ENCODE measurements around the gene TRIM69.
"Not testable (repeated sequence)": the region's sequence is repeated elsewhere in the genome, so short reads cannot be mapped to it uniquely, and the experiment has no call there.

Gene TRIM69

GRCh38 chr15:44726568-44727484, 9.5 kb upstream of the TRIM69 start:
- peaks cover 7% of the 10 kb centered on the region for H3K36me3 ChIP-seq (ENCODE audit: control insufficient read depth, low read length)
- peaks cover 17% of the 10 kb centered on the region for H3K79me2 ChIP-seq (ENCODE audit: control insufficient read depth, low read length)
- no peaks in the 10 kb centered on the region for H3K9me2 ChIP-seq (replicated peaks; ENCODE audit: control insufficient read depth, low read length)
- H3K4me2 ChIP-seq (ENCODE audit: low read length): peak overlapping the region; percentile 99
- no peaks in the 10 kb centered on the region for H3K27me3 ChIP-seq (ENCODE audit: control insufficient read depth, low read length)
- H4K20me1 ChIP-seq (ENCODE audit: control insufficient read depth, insufficient read depth, low read depth, low read length): no peaks in the 10 kb centered on the region
- H3K9me3 ChIP-seq (ENCODE audit: control insufficient read depth, insufficient read depth, low read length): no peaks in the 10 kb centered on the region
- H3K4me3 ChIP-seq (ENCODE audit: low read length): peak overlapping the region; percentile 69
- H3F3A ChIP-seq (ENCODE audit: control insufficient read depth, insufficient read depth): peaks cover 39% of the 10 kb centered on the region
- H3K4me1 ChIP-seq (ENCODE audit: control insufficient read depth, low read length): peaks cover 76% of the 10 kb centered on the region
- TF ChIP-seq EZH2phosphoT487 (IDR thresholded peaks at IDR 0.05; ENCODE audit: borderline replicate concordance, low read length) (no peak), CTCF (IDR thresholded peaks at IDR 0.05; ENCODE audit: low read depth, low read length, poor library complexity, severe bottlenecking) (no peak)
- H3K27ac ChIP-seq (ENCODE audit: low read depth, low read length): peak overlapping the region; percentile 88

GRCh38 chr15:44727485-44728231, 8.7 kb upstream of the TRIM69 start:
- Histone ChIP-seq H3K9me3 (ENCODE audit: control insufficient read depth, insufficient read depth, low read length) (no peaks in the 10 kb centered on the region), H3K4me3 (ENCODE audit: low read length) (peak overlapping the region; percentile 69), H3K27me3 (ENCODE audit: control insufficient read depth, low read length) (no peaks in the 10 kb centered on the region), H3K27ac (ENCODE audit: low read depth, low read length) (peak overlapping the region; percentile 88), H3K9me2 (replicated peaks; ENCODE audit: control insufficient read depth, low read length) (no peaks in the 10 kb centered on the region), H3K79me2 (ENCODE audit: control insufficient read depth, low read length) (peaks cover 17% of the 10 kb centered on the region), H3K36me3 (ENCODE audit: control insufficient read depth, low read length) (peaks cover 14% of the 10 kb centered on the region), H3F3A (ENCODE audit: control insufficient read depth, insufficient read depth) (peaks cover 34% of the 10 kb centered on the region), H3K4me2 (ENCODE audit: low read length) (peak overlapping the region; percentile 99), H3K4me1 (ENCODE audit: control insufficient read depth, low read length) (peaks cover 68% of the 10 kb centered on the region), H4K20me1 (ENCODE audit: control insufficient read depth, insufficient read depth, low read depth, low read length) (no peaks in the 10 kb centered on the region)
- TF ChIP-seq EZH2phosphoT487 (IDR thresholded peaks at IDR 0.05; ENCODE audit: borderline replicate concordance, low read length) (no peak), CTCF (IDR thresholded peaks at IDR 0.05; ENCODE audit: low read depth, low read length, poor library complexity, severe bottlenecking) (no peak)

GRCh38 chr15:44728232-44728575, 8.1 kb upstream of the TRIM69 start:
- Histone ChIP-seq H3F3A (ENCODE audit: control insufficient read depth, insufficient read depth) (peaks cover 34% of the 10 kb centered on the region), H3K4me1 (ENCODE audit: control insufficient read depth, low read length) (peaks cover 66% of the 10 kb centered on the region), H3K4me3 (ENCODE audit: low read length) (peak overlapping the region; percentile 100), H3K27ac (ENCODE audit: low read depth, low read length) (peak overlapping the region; percentile 84), H3K79me2 (ENCODE audit: control insufficient read depth, low read length) (peaks cover 17% of the 10 kb centered on the region), H3K36me3 (ENCODE audit: control insufficient read depth, low read length) (peaks cover 14% of the 10 kb centered on the region), H3K4me2 (ENCODE audit: low read length) (peak overlapping the region; percentile 99)
- H4K20me1 ChIP-seq (ENCODE audit: control insufficient read depth, insufficient read depth, low read depth, low read length); H3K9me3 ChIP-seq (ENCODE audit: control insufficient read depth, insufficient read depth, low read length); H3K27me3 ChIP-seq (ENCODE audit: control insufficient read depth, low read length); H3K9me2 ChIP-seq (replicated peaks; ENCODE audit: control insufficient read depth, low read length): not testable (repeated sequence)

Measured in DOHH2 (cell line).